Measurements from ENCODE around the gene FGF4. TPM values are rescaled to one million over a fixed set of nuclear protein-coding genes. Genes with fewer than 3 reads are reported as not detected.

Gene FGF4
- total RNA-seq, 1 experiment from 2014 or later, result not detected

GRCh38 chr11:69734367-69734766 is 40.8 kb downstream of the FGF4 start:
- CTCF ChIA-PET, result no interaction called here
- TF ChIP-seq, protein P1, sequence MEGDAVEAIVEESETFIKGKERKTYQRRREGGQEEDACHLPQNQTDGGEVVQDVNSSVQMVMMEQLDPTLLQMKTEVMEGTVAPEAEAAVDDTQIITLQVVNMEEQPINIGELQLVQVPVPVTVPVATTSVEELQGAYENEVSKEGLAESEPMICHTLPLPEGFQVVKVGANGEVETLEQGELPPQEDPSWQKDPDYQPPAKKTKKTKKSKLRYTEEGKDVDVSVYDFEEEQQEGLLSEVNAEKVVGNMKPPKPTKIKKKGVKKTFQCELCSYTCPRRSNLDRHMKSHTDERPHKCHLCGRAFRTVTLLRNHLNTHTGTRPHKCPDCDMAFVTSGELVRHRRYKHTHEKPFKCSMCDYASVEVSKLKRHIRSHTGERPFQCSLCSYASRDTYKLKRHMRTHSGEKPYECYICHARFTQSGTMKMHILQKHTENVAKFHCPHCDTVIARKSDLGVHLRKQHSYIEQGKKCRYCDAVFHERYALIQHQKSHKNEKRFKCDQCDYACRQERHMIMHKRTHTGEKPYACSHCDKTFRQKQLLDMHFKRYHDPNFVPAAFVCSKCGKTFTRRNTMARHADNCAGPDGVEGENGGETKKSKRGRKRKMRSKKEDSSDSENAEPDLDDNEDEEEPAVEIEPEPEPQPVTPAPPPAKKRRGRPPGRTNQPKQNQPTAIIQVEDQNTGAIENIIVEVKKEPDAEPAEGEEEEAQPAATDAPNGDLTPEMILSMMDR (conservative IDR thresholded peaks at IDR 0.05; ENCODE audit: low read depth, low read length), result no peak
- TF ChIP-seq EZH2 (IDR thresholded peaks at IDR 0.05; ENCODE audit: borderline replicate concordance, low read depth, low read length, poor library complexity, severe bottlenecking), result no peak
- H3K27ac ChIP-seq (ENCODE audit: low read depth, low read length, poor library complexity, severe bottlenecking), result no peak overlapping the region
- POLR2A ChIA-PET (ENCODE audit: low non-redundant PET), result no interaction called here
- no peak overlapping the region for H3K4me3 ChIP-seq (ENCODE audit: low read depth, low read length, poor library complexity, severe bottlenecking)
- H3K9me3 ChIP-seq (ENCODE audit: low read depth, low read length, poor library complexity, severe bottlenecking), result peaks cover 5% of the 10 kb centered on the region
- no peaks in the 10 kb centered on the region for H3K36me3 ChIP-seq (ENCODE audit: insufficient read depth, low read length, poor library complexity, severe bottlenecking)
- intact Hi-C loops (cut with micrococcal nuclease; ENCODE audit: unreplicated experiment), result no loop called here
- BruUV-seq (replicated peaks), result no TSS peak
- H3K27me3 ChIP-seq (replicated peaks; ENCODE audit: insufficient read depth, low read depth, low read length, poor library complexity), result no peaks in the 10 kb centered on the region
- no peak for DNase-seq (ENCODE audit: low spot score)
- no peaks in the 10 kb centered on the region for H3K4me1 ChIP-seq (ENCODE audit: insufficient read depth, low read length, poor library complexity, severe bottlenecking)

- Histone ChIP-seq H3K27me3 (replicated peaks; ENCODE audit: insufficient read depth, low read depth, low read length, poor library complexity) (no peaks in the 10 kb centered on the region), H3K4me3 (ENCODE audit: low read depth, low read length, poor library complexity, severe bottlenecking) (no peak overlapping the region), H3K4me1 (ENCODE audit: insufficient read depth, low read length, poor library complexity, severe bottlenecking) (no peaks in the 10 kb centered on the region), H3K9me3 (ENCODE audit: low read depth, low read length, poor library complexity, severe bottlenecking) (peaks cover 5% of the 10 kb centered on the region), H3K27ac (ENCODE audit: low read depth, low read length, poor library complexity, severe bottlenecking) (no peak overlapping the region), H3K36me3 (ENCODE audit: insufficient read depth, low read length, poor library complexity, severe bottlenecking) (no peaks in the 10 kb centered on the region)
- intact Hi-C loops (cut with micrococcal nuclease; ENCODE audit: unreplicated experiment), result no loop called here
- DNase-seq (ENCODE audit: low spot score), result no peak
- ChIA-PET CTCF (no interaction called here), POLR2A (ENCODE audit: low non-redundant PET) (no interaction called here)
- BruUV-seq (replicated peaks), result no TSS peak
- TF ChIP-seq EZH2 (IDR thresholded peaks at IDR 0.05; ENCODE audit: borderline replicate concordance, low read depth, low read length, poor library complexity, severe bottlenecking), result no peak
- TF ChIP-seq, protein P1 (conservative IDR thresholded peaks at IDR 0.05; ENCODE audit: low read depth, low read length), result no peak
These were observed 42.2 kb downstream of the FGF4 start for GRCh38 chr11:69732910-69733309.

DNA sequence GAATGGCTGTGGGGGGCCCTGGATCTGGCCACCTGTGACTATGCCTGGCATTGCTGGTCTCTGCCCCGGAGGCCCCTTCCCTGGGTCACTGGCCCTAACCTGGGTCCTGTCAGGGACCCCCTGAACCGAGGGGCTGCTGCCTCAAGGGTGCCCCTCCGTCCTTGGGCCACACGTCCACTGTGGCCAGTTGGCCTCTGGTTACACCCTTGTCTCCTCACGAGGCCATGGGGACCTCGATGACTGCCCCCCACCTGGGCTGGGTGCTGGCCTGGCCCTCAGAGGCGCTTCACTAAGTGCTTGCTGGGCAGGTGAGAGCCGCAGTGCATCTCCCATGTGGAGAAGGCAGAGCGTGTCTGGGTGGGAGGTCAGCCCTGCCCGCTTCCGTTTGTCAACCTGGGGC is 44.0 kb downstream of the FGF4 start:
- intact Hi-C loops (cut with micrococcal nuclease; ENCODE audit: unreplicated experiment), result no loop called here
- Histone ChIP-seq H3K27ac (ENCODE audit: low read depth, low read length, poor library complexity, severe bottlenecking) (no peak overlapping the region), H3K4me1 (ENCODE audit: insufficient read depth, low read length, poor library complexity, severe bottlenecking) (no peaks in the 10 kb centered on the region), H3K36me3 (ENCODE audit: insufficient read depth, low read length, poor library complexity, severe bottlenecking) (no peaks in the 10 kb centered on the region), H3K27me3 (replicated peaks; ENCODE audit: insufficient read depth, low read depth, low read length, poor library complexity) (no peaks in the 10 kb centered on the region), H3K4me3 (ENCODE audit: low read depth, low read length, poor library complexity, severe bottlenecking) (no peak overlapping the region), H3K9me3 (ENCODE audit: low read depth, low read length, poor library complexity, severe bottlenecking) (peaks cover 5% of the 10 kb centered on the region)
- ChIA-PET CTCF (no interaction called here), POLR2A (ENCODE audit: low non-redundant PET) (no interaction called here)
- no TSS peak for BruUV-seq (replicated peaks)
- no peak for TF ChIP-seq EZH2 (IDR thresholded peaks at IDR 0.05; ENCODE audit: borderline replicate concordance, low read depth, low read length, poor library complexity, severe bottlenecking)
- TF ChIP-seq, protein P1 (conservative IDR thresholded peaks at IDR 0.05; ENCODE audit: low read depth, low read length), result no peak
- no peak for DNase-seq (ENCODE audit: low spot score)
